Omental fat pad (tissue), 4 donors: ENCODE data around the gene PPP3CA. TPM values are rescaled to one million over a fixed set of nuclear protein-coding genes. Genes with fewer than 3 reads are reported as not detected.
"Not testable (repeated sequence)": the region's sequence is repeated elsewhere in the genome, so short reads cannot be mapped to it uniquely, and the experiment has no call there.

Experiments
- ATAC-seq: fragments of 150-250 bp; one replicate; pipeline ENCODE4 v1.9.1; 2016; ENCODE audit warnings: mild to moderate bottlenecking, moderate library complexity; ENCODE audit not compliant: low FRiP score
- DNase-seq: peaks from one replicate; pipeline ENCODE4 v3.0.0-alpha.2; 2019; ENCODE audit warnings: low spot score
- CTCF ChIP-seq, 3 donors: fragments of 450-650 bp; IDR thresholded peaks; one replicate each; pipeline ENCODE4 v1.5.1; 2016 to 2017; ENCODE audit warnings: antibody characterized with exemption in 3 of 3, mild to moderate bottlenecking in 3 of 3, moderate library complexity in 2 of 3
- total RNA-seq, 4 donors: library from RNA; depleted of rRNA; stranded (reverse); fragments of >200 nt; gene quantifications; one replicate each; pipeline ENCODE4 v1.1.0, GENCODE V29; 2016

Gene PPP3CA
- total RNA-seq, 4 donors from 2014 or later = 29.8 to 56.6 (median 35.3) TPM

GRCh38 chr4:101236097-101236496, 111.2 kb downstream of the PPP3CA start:
- ATAC-seq (no peak), DNase-seq (no peak)
- TF ChIP-seq CTCF (IDR thresholded peaks at IDR 0.05) = no peak

- DNase-seq, ATAC-seq: not testable (repeated sequence)
These were observed 113.2 kb downstream of the PPP3CA start for GRCh38 chr4:101234141-101234540.

- TF ChIP-seq CTCF (IDR thresholded peaks at IDR 0.05) = no peak
- no peak for DNase-seq
These were observed 115.1 kb downstream of the PPP3CA start for GRCh38 chr4:101232074-101232776.

GRCh38 chr4:101230801-101231426, 116.4 kb downstream of the PPP3CA start:
- TF ChIP-seq CTCF (IDR thresholded peaks at IDR 0.05) = no peak
- DNase-seq (no peak), ATAC-seq (no peak)

More at GRCh38 chr4:101232074-101232776, 115.1 kb downstream of the PPP3CA start:
- peak; percentile 95 for ATAC-seq

- DNase-seq = no peak
- no peak for TF ChIP-seq CTCF (IDR thresholded peaks at IDR 0.05)
- no peak for ATAC-seq
These were observed 118.2 kb downstream of the PPP3CA start for GRCh38 chr4:101229116-101229515.

GRCh38 chr4:101227715-101228114, 119.6 kb downstream of the PPP3CA start:
- DNase-seq (no peak), ATAC-seq (no peak)
- no peak for TF ChIP-seq CTCF (IDR thresholded peaks at IDR 0.05)

- ATAC-seq = no peak
These were observed 122.7 kb downstream of the PPP3CA start for GRCh38 chr4:101224358-101225218.

More at GRCh38 chr4:101224358-101225218, 122.7 kb downstream of the PPP3CA start:
- no peak for TF ChIP-seq CTCF (IDR thresholded peaks at IDR 0.05)
- DNase-seq = no peak
